GM06990 (cell line): ENCODE results near the gene EXD3.
A peak's percentile ranks its signal among the peaks of the same experiment; 100 is the strongest.

Source experiments
- DNase-seq: peaks from one replicate; pipeline ENCODE4 v3.0.0-alpha.2; 2011; ENCODE audit not compliant: insufficient read length; ENCODE audit errors: extremely low read depth
- H3K27me3 ChIP-seq: replicated peaks from 2 replicates; pipeline ENCODE4 v1.6.0; 2011; ENCODE audit warnings: low read length; ENCODE audit not compliant: control insufficient read depth, insufficient read depth
- H3K36me3 ChIP-seq: 2 replicates; pipeline ENCODE4 v1.5.1; 2011; ENCODE audit warnings: low read length; ENCODE audit not compliant: control insufficient read depth, insufficient read depth
- H3K4me3 ChIP-seq: replicated peaks from 2 replicates; pipeline ENCODE4 v1.5.1; 2011; ENCODE audit warnings: low read depth, mild to moderate bottlenecking, control low read depth, low read length
- CTCF ChIP-seq: IDR thresholded peaks from 2 replicates; pipeline ENCODE4 v1.5.1; 2011; ENCODE audit warnings: low read length, control low read depth, mild to moderate bottlenecking, inconsistent platforms; ENCODE audit not compliant: insufficient read depth, poor library complexity, severe bottlenecking

The EXD3 gene

GRCh38 chr9:137459152-137459600, 36.2 kb upstream of the EXD3 start, which contains the start of gene NSMF:
TSS of gene NSMF (minus strand) at chr9:137459334. CDS start at chr9:137459102, 232 bp downstream.
- H3K36me3 ChIP-seq, result peaks cover 5% of the 10 kb centered on the region
- TF ChIP-seq CTCF, result no peak
- peak; percentile 89 for DNase-seq
- peak within 1 kb of the TSS; percentile 78 for H3K4me3 ChIP-seq
- no peaks in the 10 kb centered on the region for H3K27me3 ChIP-seq

GRCh38 chr9:137458194-137459151, 35.5 kb upstream of the EXD3 start:
- no peaks in the 10 kb centered on the region for H3K27me3 ChIP-seq
- no peak for TF ChIP-seq CTCF
- DNase-seq, result peak; percentile 44
- H3K36me3 ChIP-seq, result peaks cover 5% of the 10 kb centered on the region
- H3K4me3 ChIP-seq, result peak overlapping the region; percentile 78

- DNase-seq, result peak; percentile 22
- Histone ChIP-seq H3K36me3 (peaks cover 10% of the 10 kb centered on the region), H3K27me3 (no peaks in the 10 kb centered on the region), H3K4me3 (peak overlapping the region; percentile 78)
- no peak for TF ChIP-seq CTCF
These were observed 34.6 kb upstream of the EXD3 start for GRCh38 chr9:137457406-137458193.

GRCh38 chr9:137456864-137457405, 34.0 kb upstream of the EXD3 start:
- no peaks in the 10 kb centered on the region for H3K27me3 ChIP-seq
- peaks cover 10% of the 10 kb centered on the region for H3K36me3 ChIP-seq
- no peak overlapping the region for H3K4me3 ChIP-seq
- no peak for TF ChIP-seq CTCF
- DNase-seq, result no peak

- Histone ChIP-seq H3K4me3 (no peak overlapping the region), H3K27me3 (no peaks in the 10 kb centered on the region), H3K36me3 (peaks cover 10% of the 10 kb centered on the region)
- TF ChIP-seq CTCF, result no peak
- DNase-seq, result peak; percentile 9
These were observed 33.3 kb upstream of the EXD3 start for GRCh38 chr9:137456061-137456863.
